Keratinocyte (primary cell): ENCODE data around the gene CCNY. TPM values are rescaled to one million over a fixed set of nuclear protein-coding genes. Genes with fewer than 3 reads are reported as not detected.

Source experiments
- DNase-seq: peaks from one replicate; pipeline ENCODE4 v3.0.0-alpha.2; 2011; ENCODE audit warnings: low read depth, missing footprints, low spot score
- FAIRE-seq: peaks from 2 replicates; lab custom pipeline; 2011; peaks lifted over from hg19 to GRCh38; lab: Jason Lieb, UNC
- H2AFZ ChIP-seq: 2 replicates; pipeline ENCODE4 v1.6.0; 2012; ENCODE audit warnings: low read length, control low read depth, inconsistent platforms; ENCODE audit not compliant: control insufficient read depth
- H3K27ac ChIP-seq: 2 replicates; pipeline ENCODE4 v1.5.1; 2011; ENCODE audit warnings: low read length; ENCODE audit not compliant: control insufficient read depth, insufficient read depth
- H3K27me3 ChIP-seq: 3 replicates; pipeline ENCODE4 v1.6.0; 2011; ENCODE audit warnings: low read length; ENCODE audit not compliant: control insufficient read depth, insufficient read depth; ENCODE audit errors: extremely low read depth
- H3K36me3 ChIP-seq, 2 experiments: 2 replicates in 1 of 2; 3 replicates in 1 of 2; pipeline ENCODE4 v1.5.1; 2011; ENCODE audit warnings: low read length in 2 of 2, mild to moderate bottlenecking in 1 of 2; ENCODE audit not compliant: control insufficient read depth in 2 of 2, insufficient read depth in 2 of 2; ENCODE audit errors: extremely low read depth in 1 of 2
- H3K4me1 ChIP-seq: 3 replicates; pipeline ENCODE4 v1.5.1; 2011; ENCODE audit warnings: low read length; ENCODE audit not compliant: control insufficient read depth, insufficient read depth; ENCODE audit errors: extremely low read depth
- H3K4me2 ChIP-seq: 3 replicates; pipeline ENCODE4 v1.6.0; 2011; ENCODE audit warnings: low read depth, low read length; ENCODE audit not compliant: control insufficient read depth, insufficient read depth; ENCODE audit errors: extremely low read depth
- H3K4me3 ChIP-seq, 3 experiments: fragments of 200-600 bp in 1 of 3; sonication (generic) in 1 of 3; 2 replicates in 2 of 3; 3 replicates in 1 of 3; pipeline ENCODE4 v1.5.1; 2011 to 2016; ENCODE audit warnings: low read length in 3 of 3, mild to moderate bottlenecking in 3 of 3, control low read depth in 2 of 3, inconsistent platforms in 1 of 3, low read depth in 1 of 3, mixed read lengths in 1 of 3, mixed run types in 1 of 3, moderate library complexity in 1 of 3; ENCODE audit not compliant: control insufficient read depth in 2 of 3, insufficient read depth in 2 of 3; ENCODE audit errors: extremely low read depth in 1 of 3
- H3K79me2 ChIP-seq: 2 replicates; pipeline ENCODE4 v1.6.0; 2012; ENCODE audit warnings: low read length; ENCODE audit not compliant: control insufficient read depth, insufficient read depth
- H3K9ac ChIP-seq: 3 replicates; pipeline ENCODE4 v1.6.0; 2011; ENCODE audit warnings: low read length; ENCODE audit not compliant: control insufficient read depth, insufficient read depth; ENCODE audit errors: extremely low read depth
- H3K9me1 ChIP-seq: 3 replicates; pipeline ENCODE4 v1.6.0; 2011; ENCODE audit warnings: low read length; ENCODE audit not compliant: control insufficient read depth, insufficient read depth; ENCODE audit errors: extremely low read depth
- H3K9me3 ChIP-seq: 2 replicates; pipeline ENCODE4 v1.5.1; 2012; ENCODE audit warnings: low read depth, low read length; ENCODE audit not compliant: control insufficient read depth
- H4K20me1 ChIP-seq: 3 replicates; pipeline ENCODE4 v1.6.0; 2011; ENCODE audit warnings: low read length; ENCODE audit not compliant: control insufficient read depth, insufficient read depth; ENCODE audit errors: extremely low read depth
- EZH2 ChIP-seq: IDR thresholded peaks from one replicate; pipeline ENCODE4 v1.6.1; 2012; ENCODE audit warnings: inconsistent platforms, mild to moderate bottlenecking, low read length, moderate library complexity
- dilution Hi-C: fragments of 300-500 bp; cut with MboI; formaldehyde crosslinking; loops from one replicate; pipeline ENCODE4 v1.7.0; 2020; ENCODE audit warnings: low sequenced_read_pairs; ENCODE audit not compliant: extremely low pct_ligation_motif_present
- polyA plus RNA-seq, 5 experiments: library from polyadenylated mRNA; depleted of rRNA in 3 of 5; stranded (reverse) in 3 of 5; stranded (forward) in 1 of 5; unstranded in 1 of 5; fragments of >200 nt; gene quantifications; 1 replicate in 1 of 5; 2 replicates in 3 of 5; 3 replicates in 1 of 5; pipeline versions ENCODE4 v1.2.1 to v1.2.3, GENCODE V29; 2011 to 2012; ENCODE audit warnings: missing spikeins in 2 of 5, low read depth in 1 of 5, low replicate concordance in 1 of 5
- TF ChIP-seq, protein P1 (sequence below), 3 experiments: IDR thresholded peaks in 1 of 3; conservative IDR thresholded peaks in 1 of 3; optimal IDR thresholded peaks in 1 of 3; 2 replicates in 2 of 3; 3 replicates in 1 of 3; pipeline versions ENCODE3 to v1.5.1; 2011; ENCODE audit warnings: low read length in 3 of 3, mild to moderate bottlenecking in 3 of 3, moderate library complexity in 2 of 3, control low read depth in 1 of 3, inconsistent platforms in 1 of 3; ENCODE audit not compliant: insufficient read depth in 2 of 3; ENCODE audit errors: extremely low read depth in 1 of 3

Gene CCNY
- polyA plus RNA-seq, 1 donor (not counting 4 experiments of a cell fraction or from before 2014, with no cell fraction given): 58.9 TPM

DNA sequence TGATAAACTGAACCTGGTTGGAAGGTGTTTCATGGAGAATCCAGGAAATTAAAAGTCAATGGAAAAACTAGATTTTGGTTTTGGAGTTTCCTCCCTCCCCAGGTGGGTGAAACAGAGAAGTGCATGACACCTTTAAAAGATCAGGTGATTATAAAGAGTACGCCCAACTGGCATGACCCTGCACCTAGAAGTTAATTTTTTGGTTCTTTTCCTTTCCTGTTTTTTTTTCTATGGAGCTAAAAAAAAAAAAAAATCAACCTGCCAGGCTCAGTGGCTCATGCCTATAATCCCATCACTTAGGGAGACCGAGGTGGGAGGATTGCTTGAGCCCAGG is 276.8 kb downstream of the CCNY start:
- no peaks in the 10 kb centered on the region for H3K9me1 ChIP-seq
- DNase-seq (no peak), FAIRE-seq (no peak)
- no peak overlapping the region for H3K4me3 ChIP-seq
- no peak for TF ChIP-seq EZH2
- TF ChIP-seq, protein P1, sequence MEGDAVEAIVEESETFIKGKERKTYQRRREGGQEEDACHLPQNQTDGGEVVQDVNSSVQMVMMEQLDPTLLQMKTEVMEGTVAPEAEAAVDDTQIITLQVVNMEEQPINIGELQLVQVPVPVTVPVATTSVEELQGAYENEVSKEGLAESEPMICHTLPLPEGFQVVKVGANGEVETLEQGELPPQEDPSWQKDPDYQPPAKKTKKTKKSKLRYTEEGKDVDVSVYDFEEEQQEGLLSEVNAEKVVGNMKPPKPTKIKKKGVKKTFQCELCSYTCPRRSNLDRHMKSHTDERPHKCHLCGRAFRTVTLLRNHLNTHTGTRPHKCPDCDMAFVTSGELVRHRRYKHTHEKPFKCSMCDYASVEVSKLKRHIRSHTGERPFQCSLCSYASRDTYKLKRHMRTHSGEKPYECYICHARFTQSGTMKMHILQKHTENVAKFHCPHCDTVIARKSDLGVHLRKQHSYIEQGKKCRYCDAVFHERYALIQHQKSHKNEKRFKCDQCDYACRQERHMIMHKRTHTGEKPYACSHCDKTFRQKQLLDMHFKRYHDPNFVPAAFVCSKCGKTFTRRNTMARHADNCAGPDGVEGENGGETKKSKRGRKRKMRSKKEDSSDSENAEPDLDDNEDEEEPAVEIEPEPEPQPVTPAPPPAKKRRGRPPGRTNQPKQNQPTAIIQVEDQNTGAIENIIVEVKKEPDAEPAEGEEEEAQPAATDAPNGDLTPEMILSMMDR (optimal IDR thresholded peaks at IDR 0.05 in 1 of 3, IDR thresholded peaks at IDR 0.05 in 1 of 3, conservative IDR thresholded peaks at IDR 0.05 in 1 of 3; ENCODE audit: extremely low read depth in 1 of 3, insufficient read depth in 2 of 3, low read length in 3 of 3): no peak
- H3K27ac ChIP-seq: no peak overlapping the region
- no peaks in the 10 kb centered on the region for H3K79me2 ChIP-seq
- no peaks in the 10 kb centered on the region for H4K20me1 ChIP-seq
- H3K4me2 ChIP-seq: no peak overlapping the region
- peaks cover 19% of the 10 kb centered on the region for H3K27me3 ChIP-seq
- H3K4me1 ChIP-seq: no peaks in the 10 kb centered on the region
- no peak overlapping the region for H3K9ac ChIP-seq
- no peaks in the 10 kb centered on the region for H3K36me3 ChIP-seq
- dilution Hi-C loops: no loop called here
- H3K9me3 ChIP-seq: no peaks in the 10 kb centered on the region
- no peak overlapping the region for H2AFZ ChIP-seq

DNA sequence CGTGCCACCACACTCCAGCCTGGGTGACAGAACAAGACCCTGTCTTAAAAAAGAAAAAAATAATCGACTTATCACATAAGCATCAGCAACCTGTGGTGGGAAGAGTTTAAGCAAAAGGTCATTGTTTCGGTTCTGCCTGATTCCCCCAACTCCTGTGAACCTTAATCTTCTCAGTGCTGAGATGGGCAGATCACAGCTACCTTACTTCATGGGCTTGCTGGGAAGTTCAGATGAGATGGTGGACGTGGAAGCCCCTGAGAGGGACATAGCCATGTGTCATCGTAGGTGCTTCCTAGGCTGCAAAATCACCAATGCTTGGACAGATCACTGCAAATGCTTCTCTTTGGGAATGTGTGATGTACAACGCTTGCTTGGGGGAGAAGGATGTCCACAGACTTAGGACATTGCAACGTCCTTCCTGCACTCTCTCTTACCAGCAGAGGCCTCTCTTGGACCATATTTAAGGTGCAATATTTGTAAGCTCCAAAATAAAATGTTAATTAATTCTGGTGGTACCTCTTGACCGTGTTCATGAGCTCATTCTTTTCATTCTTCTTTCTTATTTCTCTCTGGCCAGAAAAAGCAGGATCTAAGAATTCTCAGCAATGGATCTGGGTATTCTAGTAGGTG is 277.4 kb downstream of the CCNY start:
- dilution Hi-C loops: no loop called here
- DNase-seq (no peak), FAIRE-seq (no peak)
- H3K27ac ChIP-seq: no peak overlapping the region
- H3K9me3 ChIP-seq: no peaks in the 10 kb centered on the region
- H3K4me2 ChIP-seq: no peak overlapping the region
- H2AFZ ChIP-seq: no peak overlapping the region
- no peak overlapping the region for H3K9ac ChIP-seq
- no peaks in the 10 kb centered on the region for H4K20me1 ChIP-seq
- no peaks in the 10 kb centered on the region for H3K4me1 ChIP-seq
- H3K9me1 ChIP-seq: no peaks in the 10 kb centered on the region
- H3K36me3 ChIP-seq: no peaks in the 10 kb centered on the region
- peaks cover 13% of the 10 kb centered on the region for H3K27me3 ChIP-seq
- TF ChIP-seq, protein P1 (optimal IDR thresholded peaks at IDR 0.05 in 1 of 3, IDR thresholded peaks at IDR 0.05 in 1 of 3, conservative IDR thresholded peaks at IDR 0.05 in 1 of 3; ENCODE audit: extremely low read depth in 1 of 3, insufficient read depth in 2 of 3, low read length in 3 of 3): peak; percentile 17 to 52 (median 27)
- no peak for TF ChIP-seq EZH2
- H3K4me3 ChIP-seq: no peak overlapping the region
- H3K79me2 ChIP-seq: no peaks in the 10 kb centered on the region
